Astrocyte of the spinal cord (primary cell): ENCODE measurements around the gene EXOC4.
A peak's percentile ranks its signal among the peaks of the same experiment; 100 is the strongest.

Experiments used
- DNase-seq: peaks from one replicate; pipeline ENCODE4 v3.0.0; 2011; ENCODE audit warnings: low read depth, low spot score
- H3K4me3 ChIP-seq: 2 replicates; pipeline ENCODE4 v1.5.1; 2011; ENCODE audit warnings: low read depth, mild to moderate bottlenecking, low read length, moderate library complexity
- in situ Hi-C: cut with HindIII; loops from 2 replicates; pipeline ENCODE4 v1.10.0; 2017; ENCODE audit warnings: low sequenced_read_pairs
- TF ChIP-seq, protein P1 (sequence below): IDR thresholded peaks from 2 replicates; pipeline ENCODE4 v1.5.1; 2012; ENCODE audit warnings: low read depth, mild to moderate bottlenecking, low read length, inconsistent platforms

Gene EXOC4

DNA sequence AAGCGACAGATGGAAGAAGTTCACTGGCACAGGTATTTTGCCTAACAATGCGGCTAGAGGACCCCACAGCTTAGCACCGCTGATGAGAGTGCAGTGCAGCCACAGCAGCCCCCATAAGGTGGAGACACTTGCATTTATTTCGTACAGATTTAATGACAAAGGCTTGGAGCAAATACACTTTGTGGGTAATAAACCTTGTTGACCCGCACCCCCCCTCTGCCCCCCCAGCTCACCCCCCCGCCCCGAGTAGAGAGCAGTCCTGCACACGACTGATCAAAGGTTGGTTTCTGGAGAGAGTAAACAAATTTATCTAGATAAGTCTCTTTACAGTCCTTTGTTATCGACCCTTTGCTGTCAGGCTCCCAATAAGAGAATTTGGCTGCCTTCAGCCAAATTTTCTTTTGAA is 777.6 kb downstream of the EXOC4 start:
- DNase-seq = no peak
- in situ Hi-C loops = no loop called here

DNA sequence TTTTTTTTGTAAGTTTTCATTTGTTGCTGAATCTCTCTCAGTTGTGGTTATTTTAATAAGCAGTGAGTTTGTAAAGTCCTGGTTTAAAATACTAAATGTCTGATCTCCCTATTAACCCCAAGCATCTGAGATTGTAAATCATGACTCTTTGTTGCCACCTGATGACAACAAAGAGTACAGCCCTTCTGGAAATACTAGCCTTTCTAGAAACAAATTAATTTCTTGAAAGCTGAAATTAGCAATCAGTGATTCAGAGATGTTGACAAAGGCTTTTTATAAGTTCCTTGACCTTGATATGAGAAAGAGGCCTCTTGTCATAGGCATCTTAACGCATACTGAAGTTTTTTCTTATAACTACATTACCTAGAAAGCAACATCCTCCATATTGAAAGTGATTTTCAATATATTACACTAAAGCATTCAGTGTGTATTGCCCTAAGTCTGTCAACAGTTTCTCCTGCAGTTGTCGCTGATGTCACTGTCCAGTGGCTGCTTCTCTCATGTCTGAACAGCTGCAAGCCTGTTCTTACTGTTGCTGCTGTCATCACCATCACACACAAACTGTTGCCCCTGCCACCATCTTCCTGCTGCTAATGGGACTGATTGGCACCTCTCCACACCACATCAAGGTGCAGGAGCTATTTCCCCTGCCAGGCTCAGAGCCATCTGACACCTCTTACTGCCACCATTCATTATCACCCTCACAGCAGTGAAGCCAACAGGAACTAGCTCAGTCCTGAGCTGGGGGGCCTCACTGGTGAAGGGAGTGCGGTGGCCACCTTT is 779.1 kb downstream of the EXOC4 start:
- TF ChIP-seq, protein P1, sequence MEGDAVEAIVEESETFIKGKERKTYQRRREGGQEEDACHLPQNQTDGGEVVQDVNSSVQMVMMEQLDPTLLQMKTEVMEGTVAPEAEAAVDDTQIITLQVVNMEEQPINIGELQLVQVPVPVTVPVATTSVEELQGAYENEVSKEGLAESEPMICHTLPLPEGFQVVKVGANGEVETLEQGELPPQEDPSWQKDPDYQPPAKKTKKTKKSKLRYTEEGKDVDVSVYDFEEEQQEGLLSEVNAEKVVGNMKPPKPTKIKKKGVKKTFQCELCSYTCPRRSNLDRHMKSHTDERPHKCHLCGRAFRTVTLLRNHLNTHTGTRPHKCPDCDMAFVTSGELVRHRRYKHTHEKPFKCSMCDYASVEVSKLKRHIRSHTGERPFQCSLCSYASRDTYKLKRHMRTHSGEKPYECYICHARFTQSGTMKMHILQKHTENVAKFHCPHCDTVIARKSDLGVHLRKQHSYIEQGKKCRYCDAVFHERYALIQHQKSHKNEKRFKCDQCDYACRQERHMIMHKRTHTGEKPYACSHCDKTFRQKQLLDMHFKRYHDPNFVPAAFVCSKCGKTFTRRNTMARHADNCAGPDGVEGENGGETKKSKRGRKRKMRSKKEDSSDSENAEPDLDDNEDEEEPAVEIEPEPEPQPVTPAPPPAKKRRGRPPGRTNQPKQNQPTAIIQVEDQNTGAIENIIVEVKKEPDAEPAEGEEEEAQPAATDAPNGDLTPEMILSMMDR = peak; percentile 13
- no peak for DNase-seq
- in situ Hi-C loops = no loop called here
- no peak overlapping the region for H3K4me3 ChIP-seq

More for the DNA sequence above, 777.6 kb downstream of the EXOC4 start:
- TF ChIP-seq, protein P1 = no peak
- H3K4me3 ChIP-seq = no peak overlapping the region

DNA sequence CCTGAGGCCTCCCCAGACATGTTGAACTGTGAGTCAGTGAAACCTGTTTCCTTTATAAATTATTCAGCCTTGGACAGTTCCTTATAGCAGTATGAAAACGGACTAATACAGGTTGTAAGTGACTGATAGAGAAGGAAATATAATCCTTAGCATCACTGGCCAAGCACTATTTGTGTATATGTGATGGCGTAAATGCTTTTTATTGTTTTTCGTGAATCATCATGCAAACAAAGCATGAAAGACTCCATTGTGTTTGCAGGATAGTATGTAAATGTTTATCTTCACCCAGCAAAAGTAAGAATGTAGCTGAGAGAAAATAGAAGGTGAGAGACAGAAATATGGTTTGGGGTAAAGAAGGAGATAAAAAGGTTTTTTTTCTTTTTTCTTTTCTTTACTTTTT is 781.8 kb downstream of the EXOC4 start:
- DNase-seq = no peak
- H3K4me3 ChIP-seq = no peak overlapping the region
- TF ChIP-seq, protein P1 = no peak
- in situ Hi-C loops = no loop called here

DNA sequence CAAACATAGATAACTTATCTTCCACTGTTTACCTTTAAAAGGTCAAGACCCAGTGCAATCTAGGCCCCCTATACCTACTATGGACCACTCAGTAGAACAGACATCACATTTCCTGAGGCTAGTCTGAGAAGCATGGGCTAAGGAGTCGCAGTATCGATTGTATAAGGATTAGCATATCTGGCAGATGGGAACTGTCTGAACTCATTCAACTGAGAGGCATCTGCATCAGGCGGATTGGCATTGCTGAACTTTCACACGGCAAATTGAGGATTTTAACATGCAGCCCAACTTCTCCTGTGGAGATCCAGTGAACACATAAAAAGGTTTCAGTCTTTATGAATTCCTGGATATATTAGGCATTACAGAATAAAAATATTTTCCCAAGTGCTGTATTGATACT is 785.1 kb downstream of the EXOC4 start:
- DNase-seq = no peak
- TF ChIP-seq, protein P1 = no peak
- in situ Hi-C loops = no loop called here

DNA sequence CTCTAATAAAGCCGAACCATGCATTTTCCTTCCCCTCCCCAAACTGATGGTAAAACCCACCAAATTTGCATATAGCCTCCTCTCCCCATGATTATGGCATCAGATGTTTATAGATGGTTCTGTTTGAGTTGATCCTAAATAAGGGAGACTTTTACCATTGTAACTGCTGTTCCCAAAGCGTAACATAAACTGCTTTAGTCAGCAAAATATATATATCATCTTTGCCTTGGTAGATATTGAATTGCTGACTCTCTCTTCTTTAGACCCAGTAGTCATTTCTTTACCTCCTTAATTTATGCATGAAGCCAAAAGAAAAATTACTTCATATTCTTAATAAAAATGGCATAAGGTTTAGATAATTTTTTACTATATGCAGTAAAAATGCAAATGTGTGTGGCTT is 788.1 kb downstream of the EXOC4 start:
- TF ChIP-seq, protein P1 = no peak
- H3K4me3 ChIP-seq = no peak overlapping the region
- in situ Hi-C loops = no loop called here
- DNase-seq = no peak

More for the DNA sequence above, 785.1 kb downstream of the EXOC4 start:
- no peak overlapping the region for H3K4me3 ChIP-seq

DNA sequence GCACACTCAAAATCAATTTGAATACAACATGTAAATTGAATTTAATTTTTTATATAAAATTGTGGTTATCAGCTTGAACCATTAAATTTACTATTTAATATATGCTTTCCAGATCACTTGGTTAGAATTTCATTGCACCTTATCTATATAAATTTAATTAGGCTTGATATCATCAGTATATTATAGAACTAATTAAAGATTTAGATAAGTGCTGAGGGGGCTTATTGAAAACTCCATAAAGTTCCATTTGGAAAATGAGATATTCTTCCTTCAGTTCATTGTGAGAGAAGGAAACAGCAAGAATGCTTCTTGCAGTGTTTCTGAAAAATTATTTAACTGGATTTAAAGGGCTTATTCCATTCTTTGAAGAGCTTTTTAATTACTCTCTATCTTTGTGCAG is 788.6 kb downstream of the EXOC4 start:
- no peak for DNase-seq
- H3K4me3 ChIP-seq = no peak overlapping the region
- TF ChIP-seq, protein P1 = no peak
- in situ Hi-C loops = no loop called here
